GM21515 (cell line): ENCODE results near the gene ZNF232.
"Not testable (repeated sequence)": the region's sequence is repeated elsewhere in the genome, so short reads cannot be mapped to it uniquely, and the experiment has no call there.

Experiments used
- ATAC-seq: cut with Tn5 transposase; IDR thresholded peaks from one replicate; pipeline ENCODE4 v1.9.1; 2021; ENCODE audit not compliant: unreplicated experiment

Gene ZNF232

DNA sequence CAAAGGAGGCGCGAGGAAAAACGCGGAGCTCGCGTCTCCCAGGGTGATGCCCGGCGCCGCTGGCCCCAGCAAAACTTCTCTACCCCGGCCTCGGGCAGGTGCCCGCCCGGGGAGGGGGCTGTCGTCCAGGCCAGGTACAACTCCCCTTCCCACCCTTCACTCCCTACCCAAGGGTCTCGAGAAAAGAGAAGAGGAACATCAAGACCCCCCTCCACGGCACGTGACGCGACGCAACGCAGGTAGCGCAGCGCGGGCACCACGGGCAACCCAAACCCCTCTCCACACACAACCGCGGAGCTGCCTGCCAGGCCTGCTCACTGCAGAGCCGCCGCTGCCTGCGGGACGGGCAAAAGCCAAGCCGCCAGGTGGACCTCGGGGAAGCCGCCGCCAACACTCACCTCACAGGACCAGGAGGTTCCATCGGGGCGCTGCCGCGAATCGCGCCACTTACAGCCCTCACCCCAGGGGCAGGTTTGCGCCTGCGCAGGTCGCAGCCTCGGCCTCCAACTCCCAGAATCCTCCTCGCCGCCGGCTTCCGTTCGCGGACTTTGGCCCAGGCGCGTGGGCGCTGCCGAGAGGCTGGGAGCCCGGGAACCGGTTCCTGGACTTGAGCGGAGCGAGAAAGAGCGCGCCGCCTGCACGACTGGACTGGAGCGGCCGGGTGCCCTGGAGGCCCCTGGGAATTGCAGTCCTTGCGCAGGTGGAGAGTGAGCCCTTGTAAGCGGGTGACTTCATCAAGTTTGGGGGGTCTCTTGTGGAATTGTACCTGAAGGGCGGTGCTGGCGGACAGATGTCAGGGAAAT lies at the start of gene ZNF232:
Gene ZNF232 (minus strand): TSS at position 477 of the 803 bp plus-strand sequence. CDS start 56 bp downstream, at position 421.
- peak; percentile 86 for ATAC-seq

DNA sequence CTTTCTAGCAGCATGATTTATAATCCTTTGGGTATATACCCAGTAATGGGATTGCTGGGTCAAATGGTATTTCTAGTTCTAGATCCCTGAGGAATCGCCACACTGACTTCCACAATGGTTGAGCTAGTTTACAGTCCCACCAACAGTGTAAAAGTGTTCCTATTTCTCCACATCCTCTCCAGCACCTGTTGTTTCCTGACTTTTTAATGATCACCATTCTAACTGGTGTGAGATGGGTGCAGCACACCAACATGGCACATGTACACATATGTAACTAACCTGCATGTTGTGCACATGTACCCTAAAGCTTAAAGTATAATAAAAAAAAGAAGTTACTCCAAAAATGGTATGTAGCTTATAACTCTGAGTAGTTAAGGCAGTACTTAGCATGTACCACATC lies 49.0 kb upstream of the ZNF232 start:
- not testable (repeated sequence) for ATAC-seq

DNA sequence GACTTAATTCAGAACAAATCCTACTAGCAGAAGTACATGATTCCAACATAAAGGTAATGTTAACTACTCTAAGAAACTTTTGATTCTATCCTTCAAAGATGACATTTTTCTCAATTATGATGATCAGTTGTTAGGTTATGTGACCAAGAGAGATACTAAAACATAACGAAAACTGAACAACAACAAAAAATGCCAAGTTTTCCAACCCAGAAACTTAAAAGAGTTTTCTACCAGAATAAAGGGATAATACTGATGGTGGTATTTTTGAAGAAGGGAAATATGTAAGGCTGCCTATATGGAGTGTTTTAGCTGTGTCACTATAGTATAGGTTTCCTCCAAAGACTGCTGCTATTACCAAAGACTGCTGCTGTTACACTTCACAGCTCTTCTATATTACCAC lies 34.4 kb upstream of the ZNF232 start:
- ATAC-seq, result not testable (repeated sequence)

DNA sequence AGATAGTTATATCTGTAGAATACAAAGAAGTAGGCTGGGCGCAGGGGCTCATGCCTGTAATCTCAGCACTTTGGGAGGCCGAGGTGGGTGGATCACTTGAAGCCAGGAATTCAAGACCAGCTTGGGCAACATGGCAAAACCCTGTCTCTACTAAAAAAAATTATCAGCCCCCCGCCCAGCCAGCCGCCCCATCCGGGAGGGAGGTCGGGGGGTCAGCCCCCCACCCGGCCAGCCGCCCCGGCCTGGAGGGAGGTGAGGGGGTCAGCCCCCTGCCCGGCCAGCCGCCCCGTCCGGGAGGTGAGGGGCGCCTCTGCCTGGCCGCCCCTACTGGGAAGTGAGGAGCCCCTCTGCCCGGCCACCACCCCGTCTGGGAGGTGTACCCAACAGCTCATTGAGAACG lies 31.2 kb upstream of the ZNF232 start:
- not testable (repeated sequence) for ATAC-seq

DNA sequence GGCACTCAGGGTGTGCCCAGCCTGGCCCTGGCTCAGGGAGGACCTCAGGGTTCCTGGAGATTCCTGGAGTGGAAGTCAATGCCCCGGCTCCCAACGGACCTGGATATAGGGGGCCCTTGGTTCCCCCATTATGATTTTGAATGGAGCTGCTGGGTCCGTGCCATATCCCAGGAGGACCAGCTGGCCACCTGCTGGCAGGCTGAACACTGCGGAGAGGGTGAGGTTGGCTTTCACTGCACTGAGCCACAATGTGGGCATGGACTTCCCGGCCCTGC lies 27.7 kb upstream of the ZNF232 start:
- no peak for ATAC-seq

GRCh38 chr17:5138616-5139457 lies 27.2 kb upstream of the ZNF232 start:
- ATAC-seq, result no peak

DNA sequence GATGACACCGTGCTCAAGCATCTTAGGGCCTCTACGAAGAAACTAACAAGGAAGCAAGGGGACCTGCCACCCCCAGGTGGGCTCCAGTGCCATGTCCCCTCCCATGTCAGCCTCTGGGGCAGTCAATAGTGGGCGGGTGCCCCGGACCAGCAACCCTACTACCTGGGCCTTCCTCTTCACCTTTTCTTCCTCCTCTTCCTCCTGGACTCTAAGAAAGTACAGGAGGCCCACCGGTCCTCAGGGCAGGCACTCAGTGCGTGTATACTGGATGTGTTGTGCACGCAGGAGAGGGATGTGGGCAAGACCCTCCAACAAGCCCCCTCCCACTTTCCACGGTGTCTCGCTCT lies 26.5 kb upstream of the ZNF232 start:
- not testable (repeated sequence) for ATAC-seq

DNA sequence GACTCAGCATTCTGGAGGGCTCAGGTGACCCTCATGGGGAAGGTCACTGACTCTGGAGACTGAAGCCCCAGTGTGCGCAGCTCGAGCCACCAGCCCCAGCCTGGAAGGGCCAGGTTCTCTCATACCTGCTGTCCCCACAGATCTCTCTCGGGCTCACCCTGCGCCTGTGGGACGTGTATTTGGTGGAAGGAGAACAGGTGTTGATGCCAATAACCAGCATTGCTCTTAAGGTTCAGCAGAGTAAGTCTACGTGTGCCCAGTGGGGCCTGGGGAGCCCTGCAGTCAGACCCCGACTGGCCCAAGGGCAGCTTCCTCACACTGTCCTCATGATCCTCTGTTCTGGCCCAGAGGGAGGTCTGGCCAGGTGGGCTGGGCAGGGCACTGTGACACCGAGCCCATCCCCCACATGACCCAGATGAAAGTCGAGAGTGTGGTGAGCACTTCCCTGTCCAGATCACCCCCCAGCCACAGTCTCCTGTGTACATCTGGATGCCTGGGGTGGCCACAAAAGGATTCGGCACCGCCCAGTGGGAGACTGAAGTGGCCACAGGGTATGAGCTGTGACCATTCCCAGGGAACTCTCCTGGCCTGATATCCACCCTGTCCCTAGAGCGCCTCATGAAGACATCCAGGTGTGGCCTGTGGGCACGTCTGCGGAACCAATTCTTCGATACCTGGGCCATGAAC lies 26.0 kb upstream of the ZNF232 start:
- not testable (repeated sequence) for ATAC-seq

DNA sequence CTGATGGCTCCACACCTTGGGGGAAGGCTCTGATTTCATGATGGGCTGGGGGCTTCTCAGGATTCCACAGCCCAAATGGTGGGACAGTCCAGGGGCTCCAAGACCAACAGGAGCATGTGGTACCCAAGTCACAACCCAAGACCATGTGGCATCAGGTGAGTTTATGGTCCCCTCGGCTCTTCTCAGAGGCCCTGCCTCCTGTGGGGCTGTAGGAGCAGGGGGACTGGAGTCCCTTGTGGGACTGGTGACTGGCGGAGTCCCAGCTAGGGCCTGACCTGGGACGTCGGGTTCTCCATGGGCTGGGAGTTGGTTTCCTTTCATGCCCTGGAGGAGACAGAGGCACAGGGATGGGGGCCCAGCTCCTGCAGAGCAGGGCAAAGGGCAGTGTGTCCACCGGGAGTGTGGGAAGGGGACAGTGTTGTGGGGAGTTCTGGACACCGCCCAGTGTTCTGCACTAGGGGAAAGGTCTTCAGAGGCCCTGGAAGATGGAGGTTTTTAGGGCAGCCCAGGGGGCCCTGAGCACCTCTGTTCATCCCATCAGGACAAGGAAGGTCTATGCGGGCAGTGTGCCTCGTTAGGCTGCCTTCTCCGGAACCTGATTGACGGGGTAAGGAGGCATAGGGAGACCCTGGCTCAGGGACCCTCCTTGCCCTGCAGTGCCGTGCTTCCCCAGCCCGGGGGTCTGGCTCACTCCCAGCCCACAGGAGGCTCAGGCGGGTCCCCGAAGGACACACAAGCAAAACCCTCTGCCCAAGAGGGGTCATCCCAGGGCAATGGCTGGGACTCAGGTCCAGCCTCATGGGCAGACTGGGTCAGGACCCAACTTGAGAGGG lies 25.1 kb upstream of the ZNF232 start:
- not testable (repeated sequence) for ATAC-seq

DNA sequence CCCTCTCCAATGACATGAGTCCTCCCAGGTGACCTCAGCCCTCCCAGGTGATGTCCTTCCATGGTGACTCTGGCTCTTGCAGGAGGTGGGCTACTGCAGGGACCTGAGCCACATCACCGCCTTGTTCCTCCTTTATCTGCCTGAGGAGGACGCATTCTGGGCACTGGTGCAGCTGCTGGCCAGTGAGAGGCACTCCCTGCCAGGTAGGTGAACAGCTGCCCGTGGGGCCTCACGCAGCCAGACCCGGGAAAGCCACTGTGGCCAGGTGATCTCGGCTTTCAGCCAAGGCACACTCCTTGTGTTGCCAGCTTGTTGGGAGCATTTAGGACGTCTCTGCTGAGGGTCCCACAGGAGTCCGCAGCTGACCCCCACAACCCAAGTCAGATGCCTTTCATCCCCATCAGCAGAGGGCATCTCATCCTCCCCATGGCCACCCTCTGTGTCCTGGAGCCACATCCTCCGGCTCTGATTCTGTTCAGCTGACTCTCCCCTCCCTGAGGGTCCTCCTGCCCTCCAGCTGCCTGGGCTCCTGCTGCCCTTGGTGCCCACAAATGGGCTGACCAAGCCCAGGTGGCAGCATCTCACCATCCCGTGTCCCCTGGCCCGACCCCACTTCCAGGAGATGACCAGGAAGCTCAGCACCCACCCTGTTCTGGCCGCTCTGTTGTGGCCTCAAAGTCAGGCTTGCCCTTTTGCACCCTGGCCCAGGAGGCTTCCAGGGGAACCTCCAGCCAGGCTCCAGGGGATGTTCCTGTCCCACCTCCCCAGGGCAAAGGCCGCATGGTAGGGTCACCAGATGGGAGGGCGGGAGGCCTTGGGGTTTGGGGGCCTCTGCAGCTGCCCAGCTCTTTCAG lies 24.3 kb upstream of the ZNF232 start:
- no peak for ATAC-seq

GRCh38 chr17:5135131-5135712 lies 23.5 kb upstream of the ZNF232 start:
- not testable (repeated sequence) for ATAC-seq

DNA sequence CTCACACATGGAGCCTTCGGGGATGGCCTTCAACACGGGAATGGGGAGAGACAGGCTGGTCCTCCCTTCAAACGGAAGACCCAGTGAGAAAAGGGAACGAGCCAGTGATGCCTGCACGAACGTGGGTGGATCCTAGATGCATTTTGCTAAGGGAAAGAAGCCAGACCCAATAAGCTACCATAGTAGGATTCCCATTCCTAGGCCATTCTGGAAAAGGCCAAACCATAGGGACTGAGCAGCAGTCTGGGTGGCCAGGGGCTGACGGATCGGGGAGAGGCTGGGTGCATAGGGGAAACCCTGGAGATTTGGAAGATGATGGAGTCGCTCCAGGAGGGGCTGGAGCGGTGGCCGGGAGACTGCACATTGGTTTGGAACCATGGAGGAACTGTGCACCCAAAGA lies 22.9 kb upstream of the ZNF232 start:
- ATAC-seq, result not testable (repeated sequence)

DNA sequence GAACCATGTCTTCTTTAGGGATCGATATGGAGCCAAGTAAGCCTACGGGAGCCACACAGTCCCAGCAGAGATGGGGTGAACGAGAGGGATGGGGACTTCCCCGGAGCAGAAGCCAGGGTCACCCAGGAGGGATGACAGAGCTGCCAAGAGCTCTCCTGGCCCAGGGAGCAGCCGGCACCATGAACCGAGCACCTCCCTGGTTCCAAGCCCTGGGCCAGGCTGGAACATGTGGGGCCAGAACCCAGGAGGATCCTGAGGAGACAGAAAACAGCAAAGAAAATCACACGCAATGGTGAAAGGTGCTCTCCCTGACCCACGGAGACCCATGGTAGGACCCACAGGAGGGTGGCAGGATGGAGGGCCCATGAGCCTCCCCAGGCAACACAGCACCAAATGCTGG lies 22.3 kb upstream of the ZNF232 start:
- ATAC-seq, result not testable (repeated sequence)

GRCh38 chr17:5133311-5133710 lies 21.6 kb upstream of the ZNF232 start:
- ATAC-seq, result no peak

DNA sequence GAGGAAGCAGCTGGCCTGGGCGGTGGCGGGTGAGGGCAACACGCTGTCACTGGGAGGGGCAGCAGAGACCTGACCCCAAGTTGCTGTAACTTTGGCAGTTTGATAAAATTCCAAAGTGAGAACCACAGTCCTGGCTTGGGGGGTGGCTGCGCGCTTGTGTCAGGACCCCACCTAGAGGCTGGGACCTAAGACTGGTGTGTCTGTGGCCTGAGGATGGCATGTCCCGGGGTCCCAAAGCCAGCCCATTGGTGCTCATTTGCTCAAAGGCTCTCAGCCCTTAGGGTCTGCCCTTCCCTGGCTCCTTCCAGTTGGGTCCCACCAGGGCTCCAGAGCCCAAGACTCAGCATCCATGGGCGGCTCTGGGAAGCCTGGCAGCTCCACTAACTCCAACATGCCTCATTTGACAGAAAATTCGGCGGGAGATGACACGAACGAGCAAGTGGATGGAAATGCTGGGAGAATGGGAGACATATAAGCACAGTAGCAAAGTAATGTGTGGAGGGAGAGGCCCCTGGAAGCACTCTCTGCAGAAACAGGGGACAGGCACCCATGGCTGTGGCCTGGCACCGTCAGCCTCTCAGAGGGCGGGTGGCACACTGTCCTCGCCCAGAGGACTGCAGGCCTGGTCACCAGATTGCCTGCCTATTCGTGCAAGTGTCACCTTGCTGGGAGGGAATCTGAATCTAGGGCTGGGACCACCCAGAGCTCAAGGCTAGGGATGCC lies 21.0 kb upstream of the ZNF232 start:
- ATAC-seq, result not testable (repeated sequence)

GRCh38 chr17:5131799-5132502 lies 20.3 kb upstream of the ZNF232 start:
- not testable (repeated sequence) for ATAC-seq

GRCh38 chr17:5131146-5131715 lies 19.6 kb upstream of the ZNF232 start:
- ATAC-seq, result no peak

GRCh38 chr17:5130687-5131086 lies 19.0 kb upstream of the ZNF232 start:
- not testable (repeated sequence) for ATAC-seq
